H1 (cell line): ENCODE data around the gene DCDC2. TPM values are rescaled to one million over a fixed set of nuclear protein-coding genes. Genes with fewer than 3 reads are reported as not detected.

Experiments
- CTCF ChIA-PET: fragments of 300-600 bp; sonication (Branson Sonifier 250); formaldehyde crosslinking; loops from one replicate; lab custom pipeline; 2021; ENCODE audit not compliant: partially characterized antibody; lab: Charles Lee
- POLR2A ChIA-PET: fragments of 300-600 bp; sonication (Branson Sonifier 250); formaldehyde crosslinking; loops from one replicate; lab custom pipeline; 2021; ENCODE audit warnings: inconsistent platforms; ENCODE audit not compliant: partially characterized antibody; lab: Charles Lee
- DNase-seq, 2 experiments: peaks; one replicate each; pipeline versions ENCODE4 v3.0.0 to v3.0.0-alpha.2; 2010 to 2022; ENCODE audit warnings: low spot score in 2 of 2, low read depth in 1 of 2, mixed read lengths in 1 of 2
- FAIRE-seq: peaks from 2 replicates; lab custom pipeline; 2011; peaks lifted over from hg19 to GRCh38; lab: Jason Lieb, UNC
- H2AFZ ChIP-seq: 2 replicates; pipeline ENCODE4 v1.8.1; 2012; ENCODE audit warnings: low read length, inconsistent platforms
- H2AK5ac ChIP-seq: 2 replicates; pipeline ENCODE4 v1.6.1; 2013; ENCODE audit warnings: low read depth, low read length
- H2BK120ac ChIP-seq: replicated peaks from 2 replicates; pipeline ENCODE3; 2013; ENCODE audit warnings: low read depth, low read length, inconsistent platforms
- H2BK12ac ChIP-seq: 2 replicates; pipeline ENCODE4 v1.6.1; 2013; ENCODE audit warnings: low read depth, low read length
- H2BK15ac ChIP-seq: 2 replicates; pipeline ENCODE4 v1.6.1; 2013; ENCODE audit warnings: low read length
- H2BK20ac ChIP-seq: 2 replicates; pipeline ENCODE4 v1.6.1; 2013; ENCODE audit warnings: low read length
- H2BK5ac ChIP-seq: 2 replicates; pipeline ENCODE4 v1.6.1; 2013; ENCODE audit warnings: low read depth, low read length
- H3K14ac ChIP-seq: 2 replicates; pipeline ENCODE4 v1.6.1; 2013; ENCODE audit warnings: inconsistent platforms; ENCODE audit not compliant: insufficient read length
- H3K18ac ChIP-seq: 2 replicates; pipeline ENCODE4 v1.6.1; 2013; ENCODE audit warnings: low read length; ENCODE audit errors: extremely low read depth
- H3K23ac ChIP-seq: 2 replicates; pipeline ENCODE4 v1.6.1; 2013; ENCODE audit warnings: inconsistent platforms; ENCODE audit not compliant: insufficient read length
- H3K23me2 ChIP-seq: 2 replicates; pipeline ENCODE4 v1.6.1; 2013; ENCODE audit warnings: low read depth, low read length
- H3K27ac ChIP-seq: 2 replicates; pipeline ENCODE4 v1.6.1; 2011; ENCODE audit warnings: low read depth, low read length, inconsistent platforms
- H3K27me3 ChIP-seq, 4 experiments: replicated peaks in 1 of 4; 1 replicate in 1 of 4; 2 replicates in 3 of 4; pipeline versions ENCODE4 v1.6.1 to v1.8.1; 2011 to 2013; ENCODE audit warnings: low read length in 3 of 4, mild to moderate bottlenecking in 3 of 4, inconsistent platforms in 2 of 4, mixed read lengths in 2 of 4, moderate library complexity in 1 of 4; ENCODE audit not compliant: control insufficient read depth in 3 of 4, insufficient read depth in 3 of 4; ENCODE audit errors: extremely low read depth in 1 of 4
- H3K36me3 ChIP-seq, 4 experiments: 2 replicates each; pipeline versions ENCODE4 v1.6.1 to v1.8.1; 2011 to 2013; ENCODE audit warnings: mild to moderate bottlenecking in 4 of 4, low read length in 3 of 4, moderate library complexity in 2 of 4, control low read depth in 1 of 4, inconsistent platforms in 1 of 4; ENCODE audit not compliant: insufficient read depth in 4 of 4, control insufficient read depth in 2 of 4
- H3K4ac ChIP-seq: replicated peaks from 2 replicates; pipeline ENCODE3; 2013; ENCODE audit warnings: low read length, low read depth, mixed read lengths, inconsistent platforms; ENCODE audit not compliant: insufficient read length
- H3K4me1 ChIP-seq, 4 experiments: replicated peaks in 1 of 4; 1 replicate in 1 of 4; 2 replicates in 3 of 4; pipeline versions ENCODE4 v1.6.1 to v1.8.1; 2011 to 2013; ENCODE audit warnings: low read length in 3 of 4, inconsistent platforms in 2 of 4, mixed read lengths in 1 of 4; ENCODE audit not compliant: insufficient read depth in 4 of 4, control insufficient read depth in 3 of 4
- H3K4me2 ChIP-seq, 2 experiments: 2 replicates each; pipeline versions ENCODE4 v1.6.1 to v1.8.1; 2011 to 2013; ENCODE audit warnings: low read depth in 2 of 2, low read length in 2 of 2, control low read depth in 1 of 2, inconsistent platforms in 1 of 2, mild to moderate bottlenecking in 1 of 2; ENCODE audit not compliant: insufficient read depth in 1 of 2
- H3K4me3 ChIP-seq, 4 experiments: fragments of 200-600, 300-600 bp in 1 of 4; sonication (generic), shearing (Covaris generic), sonication (Bioruptor Twin) in 1 of 4; 2 replicates each; pipeline versions ENCODE4 v1.5.1 to v1.8.1; 2011 to 2016; ENCODE audit warnings: low read length in 4 of 4, low read depth in 3 of 4, control low read depth in 2 of 4, inconsistent platforms in 2 of 4, mild to moderate bottlenecking in 2 of 4, mixed read lengths in 1 of 4, moderate library complexity in 1 of 4; ENCODE audit not compliant: insufficient read depth in 2 of 4; ENCODE audit errors: extremely low read depth in 1 of 4
- H3K56ac ChIP-seq: replicated peaks from 2 replicates; pipeline ENCODE3; 2013; ENCODE audit warnings: low read depth, mild to moderate bottlenecking, mixed read lengths, low read length, inconsistent platforms; ENCODE audit not compliant: insufficient read length
- H3K79me1 ChIP-seq: 2 replicates; pipeline ENCODE4 v1.6.1; 2013; ENCODE audit warnings: low read depth, low read length, control low read depth
- H3K79me2 ChIP-seq, 2 experiments: 2 replicates each; pipeline versions ENCODE4 v1.6.1 to v1.8.1; 2012 to 2013; ENCODE audit warnings: low read length in 2 of 2, mild to moderate bottlenecking in 2 of 2, inconsistent platforms in 1 of 2; ENCODE audit not compliant: insufficient read depth in 2 of 2, control insufficient read depth in 1 of 2
- H3K9ac ChIP-seq, 4 experiments: replicated peaks in 1 of 4; 1 replicate in 1 of 4; 2 replicates in 3 of 4; pipeline versions ENCODE4 v1.6.1 to v1.8.1; 2011 to 2013; ENCODE audit warnings: low read depth in 3 of 4, low read length in 3 of 4, control low read depth in 2 of 4, mild to moderate bottlenecking in 2 of 4, moderate library complexity in 2 of 4, inconsistent platforms in 1 of 4; ENCODE audit errors: extremely low read depth in 1 of 4
- H3K9me3 ChIP-seq, 2 experiments: 2 replicates each; pipeline versions ENCODE4 v1.6.1 to v1.8.1; 2012 to 2013; ENCODE audit warnings: mild to moderate bottlenecking in 2 of 2, moderate library complexity in 2 of 2, control low read depth in 1 of 2, inconsistent platforms in 1 of 2, low read depth in 1 of 2, low read length in 1 of 2, mixed read lengths in 1 of 2; ENCODE audit not compliant: insufficient read depth in 2 of 2
- H4K20me1 ChIP-seq, 2 experiments: replicated peaks in 1 of 2; 2 replicates each; pipeline versions ENCODE3 to v1.8.1; 2011 to 2013; ENCODE audit warnings: inconsistent platforms in 2 of 2, low read length in 2 of 2, mild to moderate bottlenecking in 1 of 2; ENCODE audit not compliant: insufficient read depth in 2 of 2, control insufficient read depth in 1 of 2
- H4K5ac ChIP-seq: 2 replicates; pipeline ENCODE4 v1.6.1; 2013; ENCODE audit warnings: low read length, low read depth, mixed read lengths, inconsistent platforms; ENCODE audit not compliant: insufficient read length
- H4K8ac ChIP-seq: 2 replicates; pipeline ENCODE4 v1.8.0; 2013; ENCODE audit warnings: mild to moderate bottlenecking, moderate library complexity, low read length, inconsistent platforms; ENCODE audit not compliant: insufficient read depth; ENCODE audit errors: extremely low read depth
- H4K91ac ChIP-seq: replicated peaks from 2 replicates; pipeline ENCODE3; 2013; ENCODE audit warnings: low read length, mixed read lengths, inconsistent platforms; ENCODE audit not compliant: insufficient read length
- BACH1 ChIP-seq: IDR thresholded peaks from 2 replicates; pipeline ENCODE4 v1.6.1; 2012; ENCODE audit warnings: low read length, improper control_type of control experiment
- CEBPB ChIP-seq: IDR thresholded peaks from 2 replicates; pipeline ENCODE4 v1.6.1; 2012; ENCODE audit warnings: low read depth, low read length
- GTF2F1 ChIP-seq: IDR thresholded peaks from 2 replicates; pipeline ENCODE4 v1.6.1; 2012; ENCODE audit warnings: low read depth, low read length, improper control_type of control experiment, borderline replicate concordance
- HDAC2 ChIP-seq, 2 experiments: fragments of 300-600 bp in 1 of 2; sonication (generic) in 1 of 2; IDR thresholded peaks; 2 replicates each; pipeline ENCODE4 v1.6.1; 2011 to 2012; ENCODE audit warnings: low read depth in 2 of 2, low read length in 2 of 2, mild to moderate bottlenecking in 2 of 2, moderate library complexity in 2 of 2, borderline replicate concordance in 1 of 2, inconsistent platforms in 1 of 2
- KDM4A ChIP-seq: IDR thresholded peaks from one replicate; pipeline ENCODE4 v1.7.1; 2012; ENCODE audit warnings: low read depth, mild to moderate bottlenecking, moderate library complexity, low read length, inconsistent platforms; ENCODE audit not compliant: severe bottlenecking
- RNF2 ChIP-seq: fragments of 200-900, 300-1000 bp; sonication (generic); IDR thresholded peaks from 2 replicates; pipeline ENCODE4 v1.7.1; 2016; ENCODE audit warnings: borderline replicate concordance, low read depth, mild to moderate bottlenecking, antibody characterized with exemption, low read length; ENCODE audit not compliant: poor library complexity, severe bottlenecking; ENCODE audit errors: missing control alignments
- SP1 ChIP-seq: IDR thresholded peaks from 2 replicates; pipeline ENCODE4 v1.6.1; 2011; ENCODE audit warnings: low read depth, low read length
- TCF12 ChIP-seq: IDR thresholded peaks from 2 replicates; pipeline ENCODE4 v1.6.1; 2011; ENCODE audit warnings: low read depth, mild to moderate bottlenecking, low read length
- WGBS, 2 experiments: shearing (Covaris generic) in 1 of 2; methylation state at CpG; one replicate each; pipeline versions ENCODE4 v1.1.6 to v1.1.7; 2013 to 2015; ENCODE audit warnings: low lambda C conversion rate in 2 of 2, mixed read lengths in 2 of 2, inconsistent platforms in 1 of 2, low coverage in 1 of 2, missing lambda C conversion rate in 1 of 2; ENCODE audit not compliant: insufficient replicate concordance in 2 of 2, insufficient coverage in 1 of 2, insufficient read length in 1 of 2; ENCODE audit errors: extremely low coverage in 1 of 2, missing lambda C conversion rate in 1 of 2; 5-methylcytosine and 5-hydroxymethylcytosine counted together
- polyA plus RNA-seq, 7 experiments: library from polyadenylated mRNA; depleted of rRNA in 3 of 7; stranded (reverse) in 5 of 7; unstranded in 2 of 7; fragments of >200 nt in 5 of 7; fragments of 200-250 nt in 2 of 7; gene quantifications; 1 replicate in 5 of 7; 2 replicates in 1 of 7; 4 replicates in 1 of 7; pipeline versions ENCODE4 v1.2.1 to v1.2.3, GENCODE V29; 2011 to 2013; ENCODE audit warnings: missing spikeins in 2 of 7, mixed read lengths in 2 of 7
- total RNA-seq: library from RNA; stranded (reverse); fragmentation: NEBNext Ultra II Directional; extraction: Animal tissue kit (Norgen Biotek cat#: 25700); gene quantifications from 2 replicates; pipeline ENCODE4 v1.2.1, GENCODE V29; 2021
- TF ChIP-seq, protein P1 (sequence below): IDR thresholded peaks from 2 replicates; pipeline ENCODE4 v1.6.1; 2011; ENCODE audit warnings: low read depth, mild to moderate bottlenecking, low read length; ENCODE audit not compliant: insufficient read depth

The DCDC2 gene
- total and polyA plus RNA-seq, 2 of the 8 experiments (the other 6 are each of a cell fraction or from before 2014, with no cell fraction given) = 0.03 to 0.15 TPM

DNA sequence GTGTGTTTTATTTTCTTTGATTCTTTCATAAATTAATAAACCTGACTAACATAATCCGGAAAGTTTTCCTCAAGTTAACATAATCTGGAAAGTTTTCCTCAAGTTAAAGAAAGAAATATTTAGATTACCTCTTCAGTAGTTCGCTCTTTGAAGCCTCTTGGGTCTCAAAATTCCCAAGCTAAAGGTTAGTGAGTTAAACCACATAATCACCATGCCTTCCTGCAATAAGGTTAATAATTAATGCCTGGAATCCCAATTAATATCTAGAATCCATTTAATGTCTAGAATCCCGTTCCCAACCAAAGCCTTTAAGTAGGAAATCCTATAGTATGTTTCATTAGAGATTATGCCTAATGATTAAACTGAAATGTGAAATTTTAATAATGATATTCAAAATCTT, 12.9 kb downstream of the DCDC2 start:
- Histone ChIP-seq H3K27me3 (no peaks in the 10 kb centered on the region), H3K4ac (no peak overlapping the region), H4K20me1 (no peaks in the 10 kb centered on the region), H4K5ac (no peak overlapping the region), H2BK120ac (no peak overlapping the region), H2AFZ (no peak overlapping the region), H3K23me2 (no peaks in the 10 kb centered on the region), H4K8ac (no peak overlapping the region), H2BK20ac (no peak overlapping the region), H3K9me3 (no peaks in the 10 kb centered on the region), H3K27ac (no peak overlapping the region), H3K4me2 (no peak overlapping the region), H3K56ac (no peak overlapping the region), H4K91ac (no peak overlapping the region), H3K9ac (no peak overlapping the region), H3K4me3 (no peak overlapping the region), H3K79me2 (no peaks in the 10 kb centered on the region), H3K36me3 (no peaks in the 10 kb centered on the region), H3K14ac (no peak overlapping the region), H2BK15ac (no peak overlapping the region), H2BK5ac (no peak overlapping the region), H2BK12ac (no peak overlapping the region), H3K23ac (no peak overlapping the region), H3K18ac (no peak overlapping the region), H3K4me1 (peaks cover 0 to under 1% (median 0%) of the 10 kb centered on the region in 4 experiments; a peak in 1 of 7 replicates), H3K79me1 (no peaks in the 10 kb centered on the region), H2AK5ac (no peak overlapping the region)
- ChIA-PET CTCF (interaction anchor here (1.1 kb wide), 1 partner anchor 9 kb away, joined by 3 read pairs; no protein-coding TSS in a partner anchor), POLR2A (no interaction called here)
- DNase-seq (no peak), FAIRE-seq (no peak)
- 68% methylated on average over 3 of the region's 3 CpGs; no CpG with 5 or more reads in 1 of the 2 experiments for WGBS, 2 experiments
- TF ChIP-seq RNF2 (no peak), HDAC2 (IDR thresholded peaks at IDR 0.05; ENCODE audit: borderline replicate concordance in 1 of 2, low read depth in 2 of 2, low read length in 2 of 2) (no peak), TCF12 (no peak), CEBPB (no peak), KDM4A (no peak), SP1 (no peak), BACH1 (no peak), GTF2F1 (no peak)
- TF ChIP-seq, protein P1, sequence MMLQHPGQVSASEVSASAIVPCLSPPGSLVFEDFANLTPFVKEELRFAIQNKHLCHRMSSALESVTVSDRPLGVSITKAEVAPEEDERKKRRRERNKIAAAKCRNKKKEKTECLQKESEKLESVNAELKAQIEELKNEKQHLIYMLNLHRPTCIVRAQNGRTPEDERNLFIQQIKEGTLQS = no peak
